ENCODE results near the gene ABCA2. TPM values are rescaled to one million over a fixed set of nuclear protein-coding genes. Genes with fewer than 3 reads are reported as not detected.

The ABCA2 gene
- total RNA-seq, 4 donors from 2014 or later = 13.5 to 24.3 (median 19.3) TPM

GRCh38 chr9:136982232-136983051 lies 45.6 kb downstream of the ABCA2 start, which contains the start of gene LCNL1:
TSS of gene LCNL1 (plus strand) at chr9:136982993. CDS start at chr9:136983587, 594 bp downstream.
- WGBS, 2 donors (ENCODE audit: low coverage in 1 of 2) = 83 to 87% methylated on average over 3 to 4 of the region's 18 CpGs
- Histone ChIP-seq H3K36me3 (no peaks in the 10 kb centered on the region), H3K9me3 (no peaks in the 10 kb centered on the region), H3K27me3 (peaks cover 80% of the 10 kb centered on the region), H3K27ac (peak within 1 kb of the TSS in 2 of 4 donors; percentile 35 to 38), H3K4me3 (no peak within 1 kb of the TSS), H3K4me1 (peaks cover 0 to 29% (median 7%) of the 10 kb centered on the region in 3 donors)
- TF ChIP-seq POLR2AphosphoS5 (IDR thresholded peaks at IDR 0.05) (no peak), EP300 (IDR thresholded peaks at IDR 0.05) (no peak), CTCF (IDR thresholded peaks at IDR 0.05) (no peak), POLR2A (IDR thresholded peaks at IDR 0.05) (no peak)
- no peak for ATAC-seq

GRCh38 chr9:136981588-136982231 lies 46.3 kb downstream of the ABCA2 start:
- Histone ChIP-seq H3K9me3 (no peaks in the 10 kb centered on the region), H3K27me3 (peaks cover 77% of the 10 kb centered on the region), H3K36me3 (no peaks in the 10 kb centered on the region), H3K4me3 (no peak overlapping the region), H3K4me1 (peaks cover 0 to 37% (median 7%) of the 10 kb centered on the region in 3 donors), H3K27ac (peak overlapping the region in 3 of 4 donors; percentile 17 to 45 (median 38))
- no peak for TF ChIP-seq CTCF (IDR thresholded peaks at IDR 0.05)
- TF ChIP-seq POLR2AphosphoS5 (IDR thresholded peaks at IDR 0.05) = no peak
- no peak for TF ChIP-seq POLR2A (IDR thresholded peaks at IDR 0.05)
- no peak for ATAC-seq
- WGBS, 2 donors (ENCODE audit: low coverage in 1 of 2) = 57% methylated on average over 1 of the region's 17 CpGs; no CpG with 5 or more reads in 1 of the 2 donors

GRCh38 chr9:136980669-136981478 lies 47.2 kb downstream of the ABCA2 start:
- 78 to 84% methylated on average over 8 to 9 of the region's 16 CpGs for WGBS, 2 donors (ENCODE audit: low coverage in 1 of 2)
- TF ChIP-seq POLR2AphosphoS5 (IDR thresholded peaks at IDR 0.05) (no peak), CTCF (IDR thresholded peaks at IDR 0.05) (no peak), EP300 (IDR thresholded peaks at IDR 0.05) (no peak), POLR2A (IDR thresholded peaks at IDR 0.05) (no peak)
- H3K27me3 ChIP-seq = peaks cover 69% of the 10 kb centered on the region
- ATAC-seq = no peak
- no peaks in the 10 kb centered on the region for H3K36me3 ChIP-seq
- H3K9me3 ChIP-seq = no peaks in the 10 kb centered on the region
- H3K4me1 ChIP-seq = peaks cover 0 to 44% (median 7%) of the 10 kb centered on the region in 3 donors
- peak overlapping the region in 3 of 4 donors; percentile 17 to 45 (median 38) for H3K27ac ChIP-seq
- no peak overlapping the region for H3K4me3 ChIP-seq

- TF ChIP-seq POLR2A (IDR thresholded peaks at IDR 0.05) = no peak
- TF ChIP-seq POLR2AphosphoS5 (IDR thresholded peaks at IDR 0.05) = no peak
- no peak for TF ChIP-seq EP300 (IDR thresholded peaks at IDR 0.05)
- no peak for TF ChIP-seq CTCF (IDR thresholded peaks at IDR 0.05)
- Histone ChIP-seq H3K36me3 (no peaks in the 10 kb centered on the region), H3K27ac (no peak overlapping the region), H3K4me1 (peaks cover 0 to 44% (median 7%) of the 10 kb centered on the region in 3 donors), H3K4me3 (no peak overlapping the region), H3K9me3 (no peaks in the 10 kb centered on the region), H3K27me3 (peaks cover 60% of the 10 kb centered on the region)
- WGBS, 2 donors (ENCODE audit: low coverage in 1 of 2) = 40% methylated on average over 1 of the region's 26 CpGs; no CpG with 5 or more reads in 1 of the 2 donors
- ATAC-seq = no peak
These were observed 48.1 kb downstream of the ABCA2 start for GRCh38 chr9:136979769-136980587.
